ENCODE data around the gene SDS.

Gene SDS

GRCh38 chr12:113428482-113428881 is 24.8 kb upstream of the SDS start:
- H3K4me3 ChIP-seq (replicated peaks; ENCODE audit: low read depth, low read length) = no peak overlapping the region
- no peak for TF ChIP-seq CTCF (IDR thresholded peaks at IDR 0.05; ENCODE audit: low read depth, low read length, missing control alignments)
- DNase-seq (ENCODE audit: extremely low read depth, low read depth) = no peak

- no peak for TF ChIP-seq CTCF (IDR thresholded peaks at IDR 0.05; ENCODE audit: low read depth, low read length, missing control alignments)
- no peak for DNase-seq (ENCODE audit: extremely low read depth, low read depth)
- no peak overlapping the region for H3K4me3 ChIP-seq (replicated peaks; ENCODE audit: low read depth, low read length)
These were observed 24.2 kb upstream of the SDS start for GRCh38 chr12:113427882-113428281.

- H3K4me3 ChIP-seq (replicated peaks; ENCODE audit: low read depth, low read length) = no peak overlapping the region
- DNase-seq (ENCODE audit: extremely low read depth, low read depth) = no peak
- TF ChIP-seq CTCF (IDR thresholded peaks at IDR 0.05; ENCODE audit: low read depth, low read length, missing control alignments) = no peak
These were observed 22.3 kb upstream of the SDS start for GRCh38 chr12:113425960-113426453.

- no peak for DNase-seq (ENCODE audit: extremely low read depth, low read depth)
- TF ChIP-seq CTCF (IDR thresholded peaks at IDR 0.05; ENCODE audit: low read depth, low read length, missing control alignments) = peak; percentile 93
- no peak overlapping the region for H3K4me3 ChIP-seq (replicated peaks; ENCODE audit: low read depth, low read length)
These were observed 21.5 kb upstream of the SDS start for GRCh38 chr12:113424915-113425823.

- TF ChIP-seq CTCF (IDR thresholded peaks at IDR 0.05; ENCODE audit: low read depth, low read length, missing control alignments) = no peak
- H3K4me3 ChIP-seq (replicated peaks; ENCODE audit: low read depth, low read length) = no peak overlapping the region
- no peak for DNase-seq (ENCODE audit: extremely low read depth, low read depth)
These were observed 20.8 kb upstream of the SDS start for GRCh38 chr12:113424456-113424855.

- no peak for TF ChIP-seq CTCF (IDR thresholded peaks at IDR 0.05; ENCODE audit: low read depth, low read length, missing control alignments)
- DNase-seq (ENCODE audit: extremely low read depth, low read depth) = no peak
- H3K4me3 ChIP-seq (replicated peaks; ENCODE audit: low read depth, low read length) = peak overlapping the region; percentile 59
These were observed 19.4 kb upstream of the SDS start for GRCh38 chr12:113422886-113423669.

All from HFF-Myc (cell line).